ENCODE results near the gene KAT14.
"Not testable (repeated sequence)": the region's sequence is repeated elsewhere in the genome, so short reads cannot be mapped to it uniquely, and the experiment has no call there.

KAT14 gene

DNA sequence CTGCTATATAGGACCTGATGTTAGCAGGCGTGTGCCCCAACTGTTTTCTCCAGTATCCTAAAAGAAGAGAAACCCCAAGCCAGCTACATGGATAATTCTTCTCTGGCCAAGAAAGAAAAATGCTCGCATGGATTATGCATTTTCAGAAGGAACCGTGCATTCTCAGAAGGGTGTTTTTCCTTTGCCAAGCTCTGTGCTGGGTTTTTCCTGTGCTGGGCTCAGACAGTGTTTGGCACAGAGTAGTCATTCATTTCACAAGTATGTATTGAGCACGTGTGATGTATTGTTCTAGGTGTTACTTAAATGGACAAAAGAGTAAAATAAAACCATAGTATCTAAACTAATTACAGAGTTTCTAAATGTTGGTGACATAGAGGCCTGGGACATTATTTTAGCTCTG, 88.0 kb downstream of the KAT14 start:
- no peak for DNase-seq

DNA sequence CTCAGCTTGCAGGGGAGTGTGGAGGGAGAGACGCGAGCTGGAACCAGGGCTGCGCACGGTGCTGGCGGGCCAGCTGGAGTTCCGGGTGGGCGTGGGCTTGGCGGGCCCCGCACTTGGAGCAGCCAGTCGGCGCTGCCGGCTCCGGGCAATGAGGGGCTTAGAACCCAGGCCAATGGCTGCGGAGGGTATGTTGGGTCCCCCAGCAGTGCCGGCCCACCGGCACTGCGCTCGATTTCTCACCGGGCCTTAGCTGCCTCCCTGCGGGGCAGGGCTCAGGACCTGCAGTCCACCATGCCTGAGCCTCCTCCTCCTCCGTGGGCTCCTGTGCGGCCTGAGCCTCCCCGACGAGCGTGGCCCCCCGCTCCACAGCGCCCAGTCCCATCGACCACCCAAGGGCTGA, 89.1 kb downstream of the KAT14 start:
- not testable (repeated sequence) for DNase-seq

DNA sequence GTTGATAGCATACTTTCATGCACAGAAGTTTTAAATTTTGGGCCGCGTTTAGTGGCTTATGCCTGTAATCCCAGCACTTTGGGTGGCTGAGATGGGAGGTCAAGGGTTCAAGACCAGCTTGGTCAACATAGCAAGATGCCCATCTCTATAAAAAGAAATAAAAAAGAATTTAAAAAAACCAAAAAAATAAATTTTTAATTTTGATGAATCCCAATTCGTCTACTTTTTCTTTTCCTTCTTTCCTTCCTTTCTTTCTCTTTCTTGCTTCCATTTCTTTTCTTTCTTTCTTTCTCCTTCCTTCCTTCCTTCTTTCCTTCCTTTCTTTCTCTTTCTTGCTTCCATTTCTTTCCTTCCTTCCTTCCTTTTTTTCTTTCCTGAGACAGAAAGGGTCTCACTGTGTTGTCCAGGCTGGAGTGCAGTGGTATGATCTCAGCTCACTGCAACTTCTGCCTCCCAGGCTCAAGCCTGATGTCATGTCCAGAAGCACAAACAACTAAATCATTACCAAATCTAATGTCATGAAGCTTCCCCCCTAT, 95.8 kb downstream of the KAT14 start:
- no peak for DNase-seq
